NCI-H345 treated with DMSO at 0.1 percent for 48 hours (cell line): Measurements from ENCODE around the gene KLHL10.
A peak's percentile ranks its signal among the peaks of the same experiment; 100 is the strongest.
"Not testable (repeated sequence)": the region's sequence is repeated elsewhere in the genome, so short reads cannot be mapped to it uniquely, and the experiment has no call there.

Experiments
- DNase-seq: peaks from one replicate; lab custom pipeline; 2025; ENCODE audit not compliant: unreplicated experiment; lab: John Stamatoyannopoulos, UW

The KLHL10 gene

DNA sequence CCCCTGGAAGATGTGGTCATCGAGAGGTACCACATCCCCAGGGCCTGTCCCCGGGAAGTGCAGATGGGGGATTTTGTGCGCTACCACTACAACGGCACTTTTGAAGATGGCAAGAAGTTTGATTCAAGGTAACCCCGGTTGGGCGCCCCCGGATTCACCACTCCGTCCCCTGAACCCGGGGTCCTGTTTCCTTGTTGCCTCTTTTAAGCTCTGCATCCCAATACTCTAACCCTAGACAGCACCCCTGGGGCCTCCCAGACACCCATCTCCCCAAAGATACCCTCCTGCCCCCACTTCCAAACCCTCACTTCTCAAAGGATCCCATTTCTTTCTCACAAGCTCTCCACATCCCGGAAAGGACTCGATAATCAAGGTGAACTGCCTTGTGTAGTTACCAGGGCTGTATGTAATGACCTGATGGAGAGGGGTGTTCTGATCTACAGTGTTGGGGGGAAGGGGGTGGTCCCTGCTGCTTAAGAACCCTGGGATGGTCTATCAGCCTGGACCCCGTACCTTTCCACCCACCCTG, 24.4 kb upstream of the KLHL10 start:
- DNase-seq, result no peak

DNA sequence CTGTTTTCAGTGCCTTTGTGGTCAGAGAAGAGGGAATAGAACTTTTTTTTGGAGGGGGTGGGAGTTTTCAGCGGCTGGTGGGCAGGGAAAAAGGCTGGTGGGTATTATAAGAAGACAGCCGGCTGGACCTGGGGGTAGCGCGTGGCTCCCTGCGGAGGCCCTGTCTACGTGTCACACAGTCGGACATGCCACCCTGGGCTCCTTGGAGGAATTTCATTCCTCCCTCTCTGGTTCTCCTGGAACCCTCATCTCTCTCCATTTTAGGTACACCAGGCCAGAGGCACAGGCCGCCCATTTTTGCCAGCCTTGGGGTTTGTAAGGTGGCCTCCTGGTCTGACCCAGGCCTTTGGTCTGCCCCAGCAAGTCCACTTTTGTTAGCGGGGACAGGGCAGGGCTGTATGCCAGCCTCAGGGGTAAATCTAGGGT, 23.9 kb upstream of the KLHL10 start:
- DNase-seq, result no peak

DNA sequence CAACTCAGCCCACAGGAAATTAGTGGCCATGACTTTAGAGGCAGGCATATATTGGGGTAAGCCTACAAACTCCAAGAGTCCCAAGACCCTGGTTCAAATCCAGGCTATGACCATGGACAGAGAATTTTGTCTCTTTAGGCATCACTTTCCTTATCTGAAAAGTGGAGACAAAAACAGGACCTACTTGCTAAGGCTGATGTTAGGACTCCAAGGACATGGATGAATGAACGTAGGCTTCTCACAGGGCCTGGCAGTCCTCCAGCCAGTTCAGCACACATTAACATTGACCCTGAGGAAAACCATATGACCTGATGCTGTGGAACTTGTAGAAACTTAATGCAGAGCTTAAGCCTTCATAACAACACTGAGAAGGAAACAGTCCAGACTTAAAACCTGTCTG, 23.4 kb upstream of the KLHL10 start:
- no peak for DNase-seq

DNA sequence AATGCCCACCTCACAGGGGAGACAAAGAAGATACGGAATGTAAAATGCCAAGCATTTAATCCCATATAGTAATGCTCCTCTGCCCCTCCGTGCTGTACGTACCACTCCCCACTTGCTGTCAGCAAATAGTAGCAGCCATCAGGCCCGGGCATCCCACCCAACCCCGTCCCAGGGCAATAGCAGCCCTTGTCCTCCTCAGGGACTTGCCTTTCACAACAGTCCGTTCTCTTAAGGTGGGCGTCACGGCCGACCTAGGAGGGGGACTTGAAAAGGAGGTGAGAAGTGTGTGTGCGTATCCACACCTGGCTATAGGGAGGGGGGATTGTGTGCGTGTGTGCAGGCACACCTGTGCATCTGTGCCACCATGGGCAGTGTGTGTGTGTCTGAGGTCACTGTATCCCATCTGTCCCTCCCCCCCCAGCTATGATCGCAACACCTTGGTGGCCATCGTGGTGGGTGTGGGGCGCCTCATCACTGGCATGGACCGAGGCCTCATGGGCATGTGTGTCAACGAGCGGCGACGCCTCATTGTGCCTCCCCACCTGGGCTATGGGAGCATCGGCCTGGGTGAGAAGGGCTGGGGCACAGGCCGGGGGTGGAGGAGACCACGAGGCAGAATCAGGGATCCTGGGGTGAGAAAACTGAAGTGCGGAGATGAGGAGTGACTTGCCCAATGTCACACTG, 20.8 kb upstream of the KLHL10 start:
- DNase-seq, result no peak

DNA sequence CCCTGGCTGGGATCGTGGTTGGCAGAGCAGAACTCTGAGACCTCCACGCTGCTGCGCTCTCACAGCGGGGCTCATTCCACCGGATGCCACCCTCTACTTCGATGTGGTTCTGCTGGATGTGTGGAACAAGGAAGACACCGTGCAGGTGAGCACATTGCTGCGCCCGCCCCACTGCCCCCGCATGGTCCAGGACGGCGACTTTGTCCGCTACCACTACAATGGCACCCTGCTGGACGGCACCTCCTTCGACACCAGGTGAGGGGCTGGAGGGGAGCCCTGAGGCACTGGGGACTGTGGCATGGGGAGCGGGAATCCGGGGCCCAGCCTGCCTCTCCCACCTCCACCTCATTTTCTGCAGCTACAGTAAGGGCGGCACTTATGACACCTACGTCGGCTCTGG, 19.6 kb upstream of the KLHL10 start:
- DNase-seq, result no peak

DNA sequence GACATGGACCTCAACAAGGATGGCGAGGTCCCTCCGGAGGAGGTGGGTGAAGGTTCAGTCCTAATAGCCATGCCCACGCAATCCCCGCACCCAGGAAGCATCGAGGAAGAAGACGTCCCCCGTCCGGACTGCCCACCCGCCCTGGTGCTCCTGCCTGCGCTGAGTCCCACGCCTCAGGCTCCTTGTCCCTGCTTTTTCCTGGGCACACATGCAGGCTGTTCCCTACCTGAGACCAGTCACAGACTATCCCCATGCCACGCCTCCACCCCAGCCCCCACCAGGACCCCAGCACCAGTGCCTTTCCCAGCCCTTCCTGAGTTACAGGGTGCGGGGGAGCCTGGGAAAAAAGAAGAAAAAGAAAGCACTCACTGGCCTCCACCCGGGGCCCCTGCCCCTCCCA, 15.8 kb upstream of the KLHL10 start:
- DNase-seq, result no peak

DNA sequence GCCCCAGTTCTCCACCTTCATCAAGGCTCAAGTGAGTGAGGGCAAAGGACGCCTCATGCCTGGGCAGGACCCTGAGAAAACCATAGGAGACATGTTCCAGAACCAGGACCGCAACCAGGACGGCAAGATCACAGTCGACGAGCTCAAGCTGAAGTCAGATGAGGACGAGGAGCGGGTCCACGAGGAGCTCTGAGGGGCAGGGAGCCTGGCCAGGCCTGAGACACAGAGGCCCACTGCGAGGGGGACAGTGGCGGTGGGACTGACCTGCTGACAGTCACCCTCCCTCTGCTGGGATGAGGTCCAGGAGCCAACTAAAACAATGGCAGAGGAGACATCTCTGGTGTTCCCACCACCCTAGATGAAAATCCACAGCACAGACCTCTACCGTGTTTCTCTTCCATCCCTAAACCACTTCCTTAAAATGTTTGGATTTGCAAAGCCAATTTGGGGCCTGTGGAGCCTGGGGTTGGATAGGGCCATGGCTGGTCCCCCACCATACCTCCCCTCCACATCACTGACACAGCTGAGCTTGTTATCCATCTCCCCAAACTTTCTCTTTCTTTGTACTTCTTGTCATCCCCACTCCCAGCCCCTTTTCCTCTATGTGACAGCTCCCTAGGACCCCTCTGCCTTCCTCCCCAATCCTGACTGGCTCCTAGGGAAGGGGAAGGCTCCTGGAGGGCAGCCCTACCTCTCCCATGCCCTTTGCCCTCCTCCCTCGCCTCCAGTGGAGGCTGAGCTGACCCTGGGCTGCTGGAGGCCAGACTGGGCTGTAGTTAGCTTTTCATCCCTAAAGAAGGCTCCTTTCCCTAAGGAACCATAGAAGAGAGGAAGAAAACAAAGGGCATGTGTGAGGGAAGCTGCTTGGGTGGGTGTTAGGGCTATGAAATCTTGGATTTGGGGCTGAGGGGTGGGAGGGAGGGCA, 15.1 kb upstream of the KLHL10 start:
- no peak for DNase-seq

DNA sequence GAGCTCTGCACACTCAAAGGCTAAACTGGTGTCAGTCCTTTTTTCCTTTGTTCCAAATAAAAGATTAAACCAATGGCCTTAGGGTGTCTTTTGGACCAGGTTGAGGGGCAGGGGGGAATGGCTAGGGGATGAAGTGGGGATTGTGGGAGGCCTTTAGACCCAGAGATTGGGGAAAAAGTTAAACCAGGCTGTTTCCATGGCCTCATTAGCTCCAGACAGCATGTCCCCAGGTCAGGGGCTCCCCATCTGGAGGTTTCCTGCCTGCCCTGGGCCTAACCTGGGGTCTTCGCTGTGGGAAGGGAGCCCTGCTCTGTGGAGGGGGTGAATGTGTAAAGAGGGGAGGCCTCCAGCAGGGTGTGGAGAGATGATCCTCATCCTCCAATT, 14.5 kb upstream of the KLHL10 start:
- DNase-seq, result no peak

DNA sequence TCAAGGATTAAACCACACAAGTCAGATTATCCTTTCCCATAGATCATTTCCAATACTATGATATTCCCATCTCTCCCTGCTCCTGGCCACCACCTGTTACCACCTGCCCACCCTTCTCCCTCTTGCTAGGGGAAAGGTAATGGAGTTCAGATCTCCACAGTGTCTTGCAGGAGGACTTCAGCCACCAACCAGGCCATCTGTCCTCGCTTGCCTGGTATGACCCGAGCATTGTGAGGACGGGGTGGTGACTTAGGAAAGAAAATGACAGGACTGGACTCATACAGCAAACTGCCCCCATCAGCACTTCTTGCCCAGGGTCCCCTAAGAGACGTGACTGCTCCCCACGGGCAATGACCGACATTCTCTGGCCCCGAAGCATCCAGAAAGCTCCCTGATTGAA, 14.0 kb upstream of the KLHL10 start:
- no peak for DNase-seq

DNA sequence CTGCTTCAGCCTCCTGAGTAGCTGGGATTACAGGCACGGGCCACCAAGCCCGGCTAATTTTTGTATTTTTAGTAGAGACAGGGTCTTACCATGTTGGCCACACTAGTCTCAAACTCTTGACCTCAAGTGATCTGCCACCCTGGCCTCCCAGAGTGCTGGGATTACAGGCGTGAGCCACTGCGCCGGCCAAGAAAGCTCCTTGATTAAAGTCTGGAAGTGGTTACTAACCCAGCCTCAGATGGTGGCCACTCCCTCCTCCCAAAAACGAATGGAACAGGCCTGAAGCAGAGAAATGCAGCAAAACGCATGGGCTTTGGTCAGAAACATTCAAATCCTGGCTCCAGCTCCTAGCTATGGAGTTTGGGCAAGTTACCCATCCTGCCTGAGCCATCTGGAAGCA, 13.5 kb upstream of the KLHL10 start:
- no peak for DNase-seq

DNA sequence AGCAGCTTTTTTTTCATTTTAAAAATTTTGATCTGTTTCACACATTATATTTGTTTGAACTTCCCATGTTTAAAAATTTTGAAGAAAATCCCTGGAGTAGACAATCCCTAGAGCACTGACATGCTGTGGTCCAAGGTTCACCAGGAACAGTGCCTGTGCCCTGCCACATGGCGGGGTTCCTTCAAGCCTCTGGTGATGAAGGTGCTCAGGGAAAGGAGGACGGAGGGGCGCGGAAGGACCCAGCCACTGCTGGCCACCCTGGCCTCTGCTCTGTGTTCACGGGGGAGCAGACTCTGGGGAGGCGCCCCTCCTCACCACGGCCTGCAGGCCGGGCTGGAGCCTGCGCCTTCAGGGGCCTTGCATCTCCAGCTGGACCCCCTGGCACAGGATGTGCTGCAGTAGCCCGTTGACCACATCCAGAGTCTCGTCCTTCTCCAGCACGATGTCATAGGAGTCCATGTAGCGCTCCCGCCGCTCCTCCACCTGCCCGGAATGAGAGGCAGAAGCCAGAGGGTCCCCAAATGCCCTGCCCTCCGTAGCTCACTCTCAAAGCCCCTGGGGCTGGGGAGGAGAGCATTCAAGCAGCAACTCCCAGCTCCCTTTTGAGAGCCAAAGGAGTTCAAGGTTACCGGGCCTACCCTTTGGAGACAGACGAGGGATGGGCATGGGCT, 12.3 kb upstream of the KLHL10 start:
- DNase-seq, result no peak

DNA sequence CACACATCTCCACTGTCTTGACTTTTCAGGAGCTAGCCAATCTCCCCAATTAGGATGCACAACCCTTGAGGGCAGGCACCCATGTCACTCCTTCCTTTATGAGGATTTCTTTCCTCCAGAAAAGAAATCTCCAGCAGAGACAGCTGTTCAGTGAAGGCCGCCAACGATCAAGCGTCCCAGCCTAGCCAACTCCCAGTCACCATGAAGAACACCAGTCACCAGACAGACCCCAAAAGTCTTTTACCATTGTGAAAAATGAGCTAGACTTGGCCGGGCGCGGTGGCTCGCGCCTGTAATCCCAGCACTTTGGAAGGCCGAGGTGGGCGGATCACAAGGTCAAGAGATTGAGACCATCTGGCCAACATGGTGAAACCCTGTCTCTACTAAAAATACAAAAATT, 7.7 kb upstream of the KLHL10 start:
- not testable (repeated sequence) for DNase-seq

DNA sequence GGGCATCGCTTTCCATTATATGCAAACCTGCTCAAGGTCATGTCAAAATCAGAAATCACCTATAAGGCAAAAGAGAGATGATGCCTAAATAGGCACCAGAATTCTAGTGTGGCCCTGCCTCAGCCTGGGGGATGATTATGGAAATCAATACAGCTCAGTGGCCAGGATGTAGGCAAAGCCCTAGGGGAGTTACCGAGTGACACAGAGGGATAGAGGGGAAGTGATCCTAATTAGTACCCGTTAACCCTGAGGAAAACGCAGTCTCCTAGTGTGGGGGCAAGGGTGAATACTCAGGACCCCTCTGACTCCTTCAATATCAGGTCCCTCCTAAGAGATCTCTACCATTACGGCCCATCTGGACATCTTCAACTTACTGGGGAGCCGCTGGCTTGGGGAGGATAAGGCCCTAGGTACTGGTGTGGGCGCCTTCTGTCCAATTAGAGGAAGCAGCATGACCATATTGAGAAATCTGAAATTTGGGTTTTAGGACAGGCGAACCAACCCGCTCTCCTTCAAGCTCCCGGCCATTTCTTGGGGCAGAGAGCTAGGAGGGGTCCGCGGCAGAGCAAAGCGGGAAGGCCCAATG, 2.3 kb upstream of the KLHL10 start:
- DNase-seq, result no peak

DNA sequence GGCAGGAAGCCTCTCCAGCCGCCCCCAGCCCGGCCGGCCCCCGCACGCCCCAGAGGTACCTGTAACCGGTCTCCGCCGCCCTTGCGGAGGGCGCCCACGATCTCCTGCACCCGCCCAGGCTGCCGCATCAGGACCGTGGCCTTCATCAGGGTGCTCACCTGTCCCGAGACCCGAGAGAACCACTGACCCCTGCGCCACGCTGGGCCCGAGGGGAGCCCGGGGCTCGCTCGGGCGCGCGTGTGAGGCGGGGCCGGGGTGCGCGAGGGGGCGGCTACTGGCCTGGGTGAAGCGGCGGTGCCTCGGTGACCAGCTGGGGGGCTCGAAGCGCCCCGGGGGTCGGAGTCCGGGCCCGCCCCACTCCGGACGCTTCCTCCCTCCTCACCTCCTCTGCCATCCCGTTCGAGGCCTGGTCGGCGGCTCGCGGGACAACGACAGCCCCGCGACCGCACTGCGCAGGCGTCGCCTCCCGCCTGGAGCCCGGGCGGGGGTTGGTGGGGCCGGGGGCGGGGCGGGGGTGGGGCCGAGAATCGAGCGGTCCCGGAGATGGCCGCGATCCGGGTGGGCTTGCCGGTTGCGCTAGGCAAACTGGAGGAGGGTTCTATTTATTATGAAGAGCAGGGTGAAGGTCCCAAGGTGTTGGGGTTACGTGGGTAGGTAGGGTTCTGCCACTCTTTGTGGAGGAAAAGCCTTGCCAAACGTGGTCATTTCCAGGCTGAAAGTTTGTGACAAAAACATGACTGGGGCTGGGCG, 1.6 kb upstream of the KLHL10 start, which contains the start of gene NT5C3B:
TSS of gene NT5C3B (minus strand) at position 433 of the 750 bp plus-strand sequence. CDS start at position 394, 39 bp downstream.
- DNase-seq, result peak; percentile 24

DNA sequence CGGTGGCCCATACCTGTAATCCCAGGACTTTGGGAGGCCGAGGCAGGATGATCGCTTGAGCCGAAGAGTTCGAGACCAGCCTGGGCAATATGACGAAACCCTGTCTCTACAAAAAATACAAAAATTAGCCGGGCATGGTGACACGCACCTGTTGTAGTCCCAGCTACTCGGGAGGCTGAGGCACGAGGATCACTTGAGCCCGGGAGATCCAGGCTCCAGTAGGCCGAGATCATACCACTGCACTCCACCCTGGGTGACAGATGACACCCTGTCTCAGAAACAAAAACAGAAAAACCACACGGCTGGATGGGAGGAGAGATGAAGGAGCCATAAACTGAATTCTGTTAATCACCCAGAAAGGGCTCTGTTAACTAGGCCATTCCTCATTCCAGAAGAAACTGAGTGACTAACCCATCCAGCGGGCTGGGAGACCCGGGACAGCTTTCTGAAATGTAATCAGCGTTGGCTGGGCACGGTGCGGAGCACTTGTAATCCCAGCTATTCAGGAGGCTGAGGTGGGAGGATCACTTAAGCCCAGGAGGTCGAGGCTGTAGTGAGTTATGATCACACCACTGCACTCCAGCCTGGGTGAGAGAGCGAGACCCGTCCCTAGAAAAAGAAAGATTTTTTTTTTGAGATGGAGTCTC, 952 bp upstream of the KLHL10 start:
- DNase-seq, result no peak

DNA sequence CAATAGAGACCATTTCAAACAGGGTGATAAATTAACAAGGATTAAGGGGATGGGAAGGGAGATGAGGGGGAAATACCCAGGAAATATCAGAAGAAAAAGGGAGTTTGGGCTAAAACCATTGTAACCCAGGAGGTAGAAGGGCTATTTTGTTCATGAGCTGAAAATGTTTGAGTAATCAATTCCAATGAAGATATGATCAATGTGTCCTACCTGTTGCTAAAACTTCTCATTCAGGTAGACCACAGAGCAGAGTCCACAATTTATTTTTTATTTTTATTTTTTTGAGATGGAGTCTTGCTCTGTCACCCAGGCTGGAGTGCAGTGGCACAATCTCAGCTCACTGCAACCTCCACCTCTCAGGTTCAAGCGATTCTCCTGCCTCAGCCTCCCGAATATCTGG, 1.8 kb downstream of the KLHL10 start:
- not testable (repeated sequence) for DNase-seq

DNA sequence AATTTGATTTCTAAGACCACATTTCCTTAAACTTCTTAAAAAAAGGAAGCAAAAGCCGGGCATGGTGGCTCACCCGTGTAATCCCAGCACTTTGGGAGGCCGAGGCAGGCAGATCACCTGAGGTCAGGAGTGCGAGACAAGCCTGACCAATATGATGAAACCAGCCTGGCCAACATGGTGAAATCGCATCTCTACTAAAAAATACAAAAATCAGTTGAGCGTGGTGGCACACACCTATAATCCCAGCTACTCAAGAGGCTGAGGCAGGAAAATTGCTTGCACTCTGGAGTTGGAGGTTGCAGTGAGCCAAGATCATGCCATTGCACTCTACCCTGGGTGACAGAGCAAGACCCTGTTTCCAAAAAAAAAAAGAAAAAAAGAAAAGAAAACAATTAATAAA, 3.2 kb downstream of the KLHL10 start:
- DNase-seq, result not testable (repeated sequence)

DNA sequence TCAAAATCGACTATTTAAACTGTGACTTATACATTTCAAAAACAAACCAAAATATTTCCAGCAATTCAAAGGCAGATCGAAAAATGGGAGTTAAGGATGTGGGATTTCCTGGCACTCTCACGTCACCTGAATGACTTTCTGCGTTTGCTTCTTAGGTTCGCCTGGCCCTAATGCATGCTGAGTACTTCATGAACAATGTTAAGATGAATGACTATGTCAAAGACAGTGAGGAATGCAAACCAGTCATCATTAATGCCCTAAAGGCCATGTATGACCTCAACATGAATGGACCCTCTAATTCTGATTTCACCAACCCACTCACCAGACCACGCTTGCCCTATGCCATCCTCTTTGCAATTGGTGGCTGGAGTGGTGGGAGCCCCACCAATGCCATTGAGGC, 7.3 kb downstream of the KLHL10 start:
- no peak for DNase-seq

DNA sequence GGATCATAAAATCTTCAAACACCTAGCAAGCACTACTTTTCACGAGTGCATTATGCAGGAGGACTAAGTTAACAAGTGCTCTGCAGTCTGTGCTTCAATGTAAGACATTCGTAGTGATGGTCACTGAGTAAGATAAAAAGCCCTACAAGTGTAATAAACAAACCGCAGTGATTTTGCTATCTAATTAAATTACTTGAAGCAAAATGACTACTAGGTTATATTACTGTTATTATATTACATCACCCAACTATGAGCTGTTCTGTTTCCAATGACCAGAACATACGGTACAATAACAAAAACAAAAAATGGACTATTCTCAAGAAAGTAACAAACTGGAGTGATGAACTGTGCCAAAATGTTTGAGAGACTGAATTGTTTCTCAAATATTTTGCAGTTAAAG, 11.2 kb downstream of the KLHL10 start:
- DNase-seq, result no peak
